Neural cell (in vitro differentiated cells): ENCODE results near the gene RRP15. TPM values are rescaled to one million over a fixed set of nuclear protein-coding genes. Genes with fewer than 3 reads are reported as not detected.

Experiments
- H2AFZ ChIP-seq: fragments of 200-600, 300-800 bp; sonication (generic), shearing (Covaris generic); 2 replicates; pipeline ENCODE4 v1.6.0; 2014; ENCODE audit warnings: low read depth, mild to moderate bottlenecking, antibody characterized with exemption, low read length, moderate library complexity
- H3F3A ChIP-seq: fragments of 200-600 bp; shearing (Covaris generic); 2 replicates; pipeline ENCODE4 v1.6.1; 2016; ENCODE audit warnings: mild to moderate bottlenecking, moderate library complexity, mixed read lengths, antibody characterized with exemption, low read length; ENCODE audit not compliant: insufficient read depth, poor library complexity, severe bottlenecking
- H3K27ac ChIP-seq: fragments of 200-600, 300-800 bp; sonication (generic), shearing (Covaris generic); 2 replicates; pipeline ENCODE4 v1.5.1; 2014; ENCODE audit warnings: mild to moderate bottlenecking, low read length, moderate library complexity
- H3K27me3 ChIP-seq: fragments of 300-800, 200-600 bp; sonication (generic), shearing (Covaris generic); 2 replicates; pipeline ENCODE4 v1.6.0; 2014; ENCODE audit warnings: mild to moderate bottlenecking, low read depth, low read length, moderate library complexity; ENCODE audit not compliant: insufficient read depth
- H3K36me3 ChIP-seq: fragments of 300-800, 200-600 bp; sonication (generic), shearing (Covaris generic); 2 replicates; pipeline ENCODE4 v1.5.1; 2014; ENCODE audit warnings: mild to moderate bottlenecking, antibody characterized with exemption, low read length, moderate library complexity; ENCODE audit not compliant: insufficient read depth
- H3K4me2 ChIP-seq: fragments of 300-800, 200-600 bp; sonication (generic), shearing (Covaris generic); 2 replicates; pipeline ENCODE4 v1.6.0; 2014; ENCODE audit warnings: mild to moderate bottlenecking, low read length
- H3K4me3 ChIP-seq: fragments of 300-800, 200-600 bp; sonication (generic), shearing (Covaris generic); 2 replicates; pipeline ENCODE4 v1.5.1; 2014; ENCODE audit warnings: mild to moderate bottlenecking, low read length, moderate library complexity
- H3K79me2 ChIP-seq: fragments of 200-600 bp; shearing (Covaris generic); replicated peaks from 2 replicates; pipeline ENCODE4 v1.6.0; 2014; ENCODE audit warnings: mild to moderate bottlenecking, low read length, moderate library complexity; ENCODE audit not compliant: insufficient read depth
- H3K9ac ChIP-seq: fragments of 300-800, 200-600 bp; sonication (generic), shearing (Covaris generic); 2 replicates; pipeline ENCODE4 v1.6.1; 2016; ENCODE audit warnings: mild to moderate bottlenecking, low read length, mixed read lengths
- H3K9me2 ChIP-seq: fragments of 200-600 bp; shearing (Covaris generic); 2 replicates; pipeline ENCODE4 v1.6.1; 2016; ENCODE audit warnings: mild to moderate bottlenecking, low read length, mixed read lengths; ENCODE audit not compliant: insufficient read depth
- H3K9me3 ChIP-seq: fragments of 200-600, 300-800 bp; sonication (generic), shearing (Covaris generic); 2 replicates; pipeline ENCODE4 v1.6.1; 2016; ENCODE audit warnings: mild to moderate bottlenecking, mixed run types, low read length, moderate library complexity, mixed read lengths
- H4K20me1 ChIP-seq: fragments of 200-600 bp; shearing (Covaris generic); 2 replicates; pipeline ENCODE4 v1.6.1; 2016; ENCODE audit warnings: mild to moderate bottlenecking, mixed run types; ENCODE audit not compliant: insufficient read depth
- CTCF ChIP-seq: fragments of 450-650 bp; IDR thresholded peaks from 2 replicates; pipeline ENCODE4 v1.5.1; 2014; ENCODE audit warnings: antibody characterized with exemption, mild to moderate bottlenecking, moderate library complexity; ENCODE audit not compliant: poor library complexity, severe bottlenecking
- EP300 ChIP-seq: fragments of 450-650 bp; conservative IDR thresholded peaks from 2 replicates; pipeline ENCODE4 v1.6.1; 2014; ENCODE audit warnings: antibody characterized with exemption, mild to moderate bottlenecking, moderate library complexity; ENCODE audit not compliant: poor library complexity, severe bottlenecking
- EZH2 ChIP-seq: fragments of 200-600, 300-800 bp; shearing (Covaris generic), sonication (generic); IDR thresholded peaks from 2 replicates; pipeline ENCODE4 v1.6.1; 2014; ENCODE audit warnings: antibody characterized with exemption, low read length, borderline replicate concordance, mild to moderate bottlenecking; ENCODE audit not compliant: insufficient read depth, poor library complexity, severe bottlenecking
- MXI1 ChIP-seq: fragments of 450-650 bp; conservative IDR thresholded peaks from 2 replicates; pipeline ENCODE4 v1.6.1; 2014; ENCODE audit warnings: antibody characterized with exemption, mild to moderate bottlenecking; ENCODE audit not compliant: poor library complexity, severe bottlenecking
- POLR2AphosphoS5 ChIP-seq: IDR thresholded peaks from 2 replicates; pipeline ENCODE4 v1.6.1; 2012
- RAD21 ChIP-seq: fragments of 450-650 bp; conservative IDR thresholded peaks from 2 replicates; pipeline ENCODE4 v1.6.1; 2014; ENCODE audit warnings: antibody characterized with exemption, mild to moderate bottlenecking, moderate library complexity
- REST ChIP-seq: IDR thresholded peaks from 2 replicates; pipeline ENCODE4 v1.6.1; 2012; ENCODE audit warnings: borderline replicate concordance
- SMC3 ChIP-seq: fragments of 450-650 bp; conservative IDR thresholded peaks from 2 replicates; pipeline ENCODE4 v1.6.1; 2014; ENCODE audit warnings: antibody characterized with exemption, mild to moderate bottlenecking, moderate library complexity; ENCODE audit not compliant: poor library complexity
- TAF1 ChIP-seq: IDR thresholded peaks from 2 replicates; pipeline ENCODE4 v1.6.1; 2012; ENCODE audit warnings: low read depth
- polyA plus RNA-seq: library from polyadenylated mRNA; depleted of rRNA; stranded (reverse); fragments of >200 nt; gene quantifications from 2 replicates; pipeline ENCODE4 v1.2.3, GENCODE V29; 2014

The RRP15 gene
- polyA plus RNA-seq, 1 donor from 2014 or later, result 5.4 TPM

- H2AFZ ChIP-seq, result no peak overlapping the region
- H3K4me3 ChIP-seq, result no peak overlapping the region
- no peaks in the 10 kb centered on the region for H3K9me3 ChIP-seq
- no peaks in the 10 kb centered on the region for H3K36me3 ChIP-seq
- H3K9ac ChIP-seq, result no peak overlapping the region
- H3K9me2 ChIP-seq, result no peaks in the 10 kb centered on the region
- H3K27ac ChIP-seq, result no peak overlapping the region
- H3K79me2 ChIP-seq, result no peaks in the 10 kb centered on the region
- H3K27me3 ChIP-seq, result no peaks in the 10 kb centered on the region
- no peak for TF ChIP-seq EP300
- no peak for TF ChIP-seq RAD21
- TF ChIP-seq CTCF, result no peak
- no peak for TF ChIP-seq REST
- TF ChIP-seq TAF1, result no peak
- TF ChIP-seq POLR2AphosphoS5, result no peak
- no peak for TF ChIP-seq SMC3
- TF ChIP-seq MXI1, result no peak
- no peak for TF ChIP-seq EZH2
- no peaks in the 10 kb centered on the region for H3F3A ChIP-seq
- H3K4me2 ChIP-seq, result no peak overlapping the region
- no peaks in the 10 kb centered on the region for H4K20me1 ChIP-seq
These were observed 37.7 kb downstream of the RRP15 start for GRCh38 chr1:218322762-218323161.

GRCh38 chr1:218323568-218324225 lies 38.6 kb downstream of the RRP15 start:
- Histone ChIP-seq H3K27me3 (no peaks in the 10 kb centered on the region), H3F3A (no peaks in the 10 kb centered on the region), H3K27ac (no peak overlapping the region), H3K9me2 (no peaks in the 10 kb centered on the region), H4K20me1 (no peaks in the 10 kb centered on the region), H3K4me2 (no peak overlapping the region), H3K79me2 (no peaks in the 10 kb centered on the region), H2AFZ (no peak overlapping the region), H3K9me3 (no peaks in the 10 kb centered on the region), H3K4me3 (no peak overlapping the region), H3K9ac (no peak overlapping the region), H3K36me3 (no peaks in the 10 kb centered on the region)
- no peak for TF ChIP-seq CTCF
- TF ChIP-seq EZH2, result no peak
- no peak for TF ChIP-seq MXI1
- TF ChIP-seq POLR2AphosphoS5, result no peak
- no peak for TF ChIP-seq EP300
- no peak for TF ChIP-seq REST
- TF ChIP-seq SMC3, result no peak
- no peak for TF ChIP-seq RAD21
- no peak for TF ChIP-seq TAF1
